NCI-H1417 (cell line): Measurements from ENCODE around the gene ZC3H7B.

Source experiments
- DNase-seq, 3 experiments: peaks; one replicate each; lab custom pipeline; 2025; lab: John Stamatoyannopoulos, UW

ZC3H7B gene

DNA sequence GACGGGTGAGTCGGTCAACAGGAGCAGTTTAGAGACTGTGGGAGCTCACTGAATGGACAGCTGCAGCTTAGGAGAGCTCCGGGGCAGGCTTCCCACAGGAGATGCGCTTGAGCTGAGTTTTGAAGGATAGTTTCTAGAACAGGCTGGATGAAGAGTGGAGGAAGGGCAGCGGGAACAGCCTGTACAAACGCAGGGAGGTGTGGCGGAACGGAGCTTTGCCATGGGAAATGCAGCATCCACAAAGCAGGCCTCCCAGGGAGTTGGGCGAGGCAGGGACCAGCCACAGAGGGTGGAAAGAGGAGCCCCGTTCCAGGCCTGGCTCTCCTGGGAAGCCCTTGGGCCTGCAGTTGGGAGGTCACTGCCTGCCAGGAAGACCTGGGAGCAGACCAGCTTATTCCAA, 53.7 kb downstream of the ZC3H7B start:
- no peak for DNase-seq

DNA sequence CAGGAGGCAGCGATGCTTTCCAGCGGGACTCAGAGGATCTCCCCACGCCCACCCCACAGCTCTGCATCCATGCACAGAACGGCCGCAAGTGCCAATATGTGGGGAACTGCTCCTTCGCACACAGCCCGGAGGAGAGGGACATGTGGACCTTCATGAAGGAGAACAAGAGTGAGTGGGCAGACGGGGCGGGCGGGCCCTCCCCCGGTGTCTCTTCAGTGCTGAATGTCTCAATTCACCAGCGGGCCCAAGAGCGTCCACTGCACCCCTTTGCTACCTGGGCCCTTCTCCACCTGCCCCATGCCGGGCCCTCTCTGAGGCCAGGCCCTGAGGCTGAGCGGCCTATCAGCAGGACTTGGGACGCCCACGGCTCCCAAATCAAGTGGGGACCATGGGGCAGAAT, 54.6 kb downstream of the ZC3H7B start:
- no peak for DNase-seq

DNA sequence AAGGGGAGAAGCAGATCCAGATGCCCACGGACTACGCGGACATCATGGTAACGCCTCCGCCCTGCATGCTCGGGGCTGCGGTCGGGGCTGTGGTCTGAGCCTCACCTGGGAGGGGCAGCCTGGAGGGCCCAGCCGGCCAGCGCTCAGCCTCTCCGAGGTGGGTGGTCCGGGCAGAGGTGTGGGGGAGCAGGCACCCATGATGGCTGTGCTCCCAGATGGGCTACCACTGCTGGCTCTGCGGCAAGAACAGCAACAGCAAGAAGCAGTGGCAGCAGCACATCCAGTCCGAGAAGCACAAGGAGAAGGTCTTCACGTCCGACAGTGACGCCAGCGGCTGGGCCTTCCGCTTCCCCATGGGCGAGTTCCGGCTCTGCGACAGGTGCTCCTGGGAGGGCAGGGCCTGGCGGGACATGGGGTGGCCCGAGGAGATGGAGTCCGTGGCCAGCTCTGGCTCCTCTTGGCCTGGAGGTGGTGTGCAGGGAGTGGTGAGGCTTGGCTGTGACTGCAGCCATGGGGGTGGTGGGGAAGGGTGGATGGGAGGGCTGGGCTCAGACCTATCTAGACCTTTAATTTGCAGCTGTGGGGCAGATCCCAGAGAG, 55.2 kb downstream of the ZC3H7B start:
- no peak for DNase-seq

DNA sequence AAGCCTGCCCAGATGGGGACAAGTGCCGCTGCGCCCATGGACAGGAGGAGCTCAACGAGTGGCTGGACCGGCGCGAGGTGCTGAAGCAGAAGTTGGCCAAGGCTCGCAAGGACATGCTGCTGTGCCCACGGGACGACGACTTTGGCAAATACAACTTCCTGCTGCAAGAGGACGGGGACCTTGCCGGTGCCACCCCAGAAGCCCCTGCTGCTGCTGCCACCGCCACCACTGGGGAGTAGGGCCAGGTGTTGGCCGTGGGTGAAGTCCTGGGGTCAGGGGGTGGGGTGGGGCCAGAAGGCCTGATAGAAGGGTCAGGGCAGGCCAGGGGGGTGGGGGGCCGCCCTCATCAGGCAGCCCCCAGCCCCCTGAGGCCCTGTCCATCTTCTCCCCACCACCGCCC, 55.9 kb downstream of the ZC3H7B start:
- no peak for DNase-seq

DNA sequence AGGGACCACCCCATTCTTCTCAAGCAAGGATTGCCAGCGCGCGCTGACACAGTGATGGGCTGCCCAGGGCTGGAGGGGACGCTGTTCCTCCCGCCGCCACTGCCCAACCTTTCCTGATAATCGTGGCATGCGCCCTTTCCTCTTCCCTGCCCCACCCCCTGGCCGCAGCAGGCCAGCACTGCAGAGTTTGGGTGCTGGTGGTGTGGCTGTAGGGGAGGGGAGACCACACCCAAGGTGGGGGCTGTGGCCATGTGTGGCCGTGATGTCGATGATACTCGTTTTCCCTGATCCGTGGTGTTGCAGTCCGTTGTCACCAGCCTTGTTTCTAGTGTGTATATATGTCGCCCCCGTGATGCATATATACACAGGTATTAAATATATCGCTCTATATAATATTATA, 57.6 kb downstream of the ZC3H7B start:
- no peak for DNase-seq

DNA sequence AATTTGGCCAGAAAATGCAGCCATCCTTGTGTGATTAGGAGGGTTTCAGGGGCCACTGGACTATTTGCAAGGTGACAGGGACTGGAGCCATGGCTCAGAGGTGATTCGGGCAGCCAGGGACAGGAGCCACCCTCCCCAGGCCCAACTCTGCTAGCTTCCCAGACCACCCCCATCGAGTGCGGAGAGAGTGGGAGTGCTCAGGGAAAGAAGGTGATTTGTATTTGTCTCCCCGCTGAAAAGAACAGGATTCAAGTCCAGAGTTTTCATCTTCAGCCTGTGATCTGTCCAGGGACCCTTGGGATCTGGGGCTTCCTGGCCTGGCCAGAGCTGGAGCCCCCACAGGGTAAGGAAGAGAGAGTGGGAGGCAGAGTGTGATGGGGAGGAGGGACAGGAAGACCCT, 58.1 kb downstream of the ZC3H7B start:
- DNase-seq, result no peak

DNA sequence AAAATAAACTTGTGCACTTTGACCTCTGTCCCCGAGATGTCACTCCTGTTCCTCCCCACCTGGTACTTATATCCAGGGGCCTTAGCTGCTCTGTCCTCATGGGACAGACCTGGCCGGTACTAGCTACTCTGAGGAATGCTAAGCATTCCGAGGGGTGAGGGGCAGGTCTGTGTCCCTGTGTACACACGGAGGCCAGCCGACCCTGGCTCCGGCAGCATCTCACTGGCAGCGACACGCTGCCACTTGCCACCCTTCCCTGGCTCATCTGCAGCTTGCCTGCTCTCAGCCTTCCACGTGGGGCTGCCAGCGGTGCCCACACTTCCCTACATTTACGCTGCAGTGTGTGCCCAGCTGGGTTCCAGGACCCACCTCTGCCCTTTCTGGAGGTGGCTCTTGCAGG, 58.8 kb downstream of the ZC3H7B start:
- DNase-seq, result no peak

DNA sequence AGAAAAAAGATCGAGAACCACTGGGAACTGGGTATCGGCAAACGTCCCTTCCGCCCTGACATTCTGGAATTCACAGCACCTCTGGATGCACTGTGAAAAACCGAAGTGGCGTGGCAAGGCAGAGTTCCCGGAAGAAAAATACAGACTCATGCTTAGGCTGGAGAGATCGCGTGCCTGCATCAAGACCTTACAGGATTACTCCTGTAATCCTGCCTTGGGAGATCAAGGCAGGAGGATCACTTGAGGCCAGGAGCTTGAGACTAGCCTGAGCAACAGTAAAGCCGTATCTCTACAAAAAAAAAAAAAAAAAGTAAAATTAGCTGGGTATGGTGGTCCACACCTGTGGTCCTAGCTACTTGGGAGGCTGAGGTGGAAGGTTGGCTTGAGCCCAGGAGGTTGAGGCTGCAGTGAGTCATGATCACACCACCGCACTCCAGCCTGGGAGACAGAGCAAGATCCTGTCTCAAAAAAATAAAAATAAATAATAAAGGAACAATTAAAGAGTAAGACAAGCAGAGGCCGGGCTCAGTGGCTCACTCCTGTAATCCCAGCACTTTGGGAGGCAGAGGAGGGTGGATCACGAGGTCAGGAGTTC, 60.5 kb downstream of the ZC3H7B start:
- no peak for DNase-seq

DNA sequence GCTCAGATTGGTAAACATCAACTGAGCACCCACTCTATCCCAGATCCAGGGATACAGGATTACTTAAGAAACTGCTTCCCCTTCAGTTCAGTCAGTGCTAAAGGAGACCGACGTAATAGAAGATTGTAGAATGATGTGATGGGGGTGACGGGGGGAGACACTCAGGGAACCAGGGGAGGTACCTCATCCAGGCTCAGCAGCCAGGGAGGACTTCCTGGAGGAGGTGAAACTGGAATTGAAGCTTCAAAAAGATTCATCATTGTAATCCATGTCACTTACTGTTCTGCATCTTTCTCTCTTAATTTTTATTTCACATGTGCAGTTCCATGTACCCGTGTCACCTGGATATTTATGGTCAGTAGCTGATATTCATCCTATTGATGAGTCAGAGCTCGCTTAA, 61.3 kb downstream of the ZC3H7B start:
- DNase-seq, result no peak

DNA sequence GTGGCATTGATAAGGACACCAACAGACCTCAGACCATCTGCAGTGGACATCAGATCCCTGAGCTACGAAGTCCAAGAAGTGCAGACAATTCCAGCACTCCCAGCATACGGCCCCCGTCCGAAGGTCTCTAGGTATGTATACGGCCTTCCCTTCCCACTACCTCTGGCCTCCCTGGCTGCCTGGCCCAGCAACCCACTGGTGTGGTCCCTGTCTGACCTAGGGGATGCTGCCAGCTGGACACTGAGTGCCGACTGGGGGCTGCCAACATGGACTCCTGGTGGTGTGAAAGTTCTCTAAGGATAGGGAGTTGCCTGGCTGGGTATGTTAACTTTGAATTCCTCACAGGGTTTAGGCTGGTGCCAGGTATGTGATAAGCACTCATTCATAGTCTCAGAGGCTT, 62.9 kb downstream of the ZC3H7B start:
- no peak for DNase-seq

DNA sequence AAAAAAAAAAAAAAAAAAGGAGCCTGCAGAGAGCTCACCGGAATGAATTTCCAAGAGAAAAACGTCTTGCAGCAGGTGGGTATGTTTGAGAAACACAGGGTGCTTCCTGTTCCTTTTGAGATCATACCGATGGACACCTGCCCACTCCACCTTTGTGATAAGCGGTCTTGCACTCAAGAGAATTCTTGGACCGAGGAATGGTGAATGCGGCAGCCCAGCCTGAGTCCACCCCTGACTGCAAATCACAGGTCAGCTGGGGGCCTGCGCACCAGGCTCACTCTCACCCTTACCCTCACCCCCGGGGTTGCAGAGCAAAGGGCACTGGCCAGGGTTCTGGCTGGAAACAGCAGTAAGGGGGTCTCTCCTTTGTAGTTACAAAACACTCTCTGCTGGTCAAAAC, 63.6 kb downstream of the ZC3H7B start:
- DNase-seq, result peak in 1 of 3 experiments; percentile 11

DNA sequence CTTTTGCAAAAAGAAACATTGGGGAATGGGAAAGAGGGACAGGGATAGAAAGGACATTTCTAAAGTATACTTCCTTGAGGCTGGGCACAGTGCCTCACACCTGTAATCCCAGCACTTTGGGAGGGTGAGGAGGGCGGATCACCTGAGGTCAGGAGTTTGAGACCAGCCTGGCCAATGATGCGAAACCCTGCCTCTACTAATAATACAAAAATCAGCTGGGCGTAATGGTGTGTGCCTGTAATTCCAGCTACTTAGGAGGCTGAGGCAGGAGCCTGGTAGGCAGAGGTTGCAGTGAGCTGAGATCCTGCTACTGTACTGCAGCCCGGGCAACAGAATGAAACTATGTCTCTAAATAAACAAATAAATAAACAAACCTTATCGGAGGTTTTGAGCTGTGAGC, 64.1 kb downstream of the ZC3H7B start:
- no peak for DNase-seq

DNA sequence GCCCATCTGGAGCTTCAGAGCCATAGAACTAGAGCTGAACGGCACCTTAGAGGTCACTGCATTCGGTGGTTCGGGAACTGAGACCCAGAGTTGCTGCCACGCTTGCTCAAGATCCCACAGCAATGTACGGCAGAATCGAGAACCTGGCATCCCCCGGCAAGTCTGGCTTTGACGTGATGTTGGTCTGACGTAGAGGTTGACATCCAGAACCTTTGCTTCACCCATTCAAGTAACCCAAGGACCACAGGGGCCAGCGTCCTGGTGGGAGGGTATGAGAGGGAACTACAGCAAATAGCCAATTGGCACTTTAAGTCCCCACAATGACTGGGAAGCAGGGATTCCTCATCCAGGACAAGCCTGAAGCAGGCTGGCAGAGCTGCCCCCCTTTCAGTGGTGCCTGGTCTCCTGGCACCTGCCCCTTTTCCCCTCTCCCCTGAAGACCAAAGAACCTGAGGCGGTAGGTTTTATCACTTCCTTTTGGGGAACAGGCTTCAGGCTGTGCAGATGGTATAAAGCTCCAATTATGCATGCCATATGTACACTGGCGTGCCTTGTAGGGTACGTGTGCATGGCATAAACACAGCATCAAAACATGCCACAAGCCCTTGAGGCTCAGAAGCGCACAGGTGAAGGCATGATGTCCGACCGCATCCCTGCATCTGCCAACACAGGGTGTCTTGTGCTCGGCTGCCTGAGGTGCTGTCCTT, 65.2 kb downstream of the ZC3H7B start:
- peak in 1 of 3 experiments; percentile 35 for DNase-seq

DNA sequence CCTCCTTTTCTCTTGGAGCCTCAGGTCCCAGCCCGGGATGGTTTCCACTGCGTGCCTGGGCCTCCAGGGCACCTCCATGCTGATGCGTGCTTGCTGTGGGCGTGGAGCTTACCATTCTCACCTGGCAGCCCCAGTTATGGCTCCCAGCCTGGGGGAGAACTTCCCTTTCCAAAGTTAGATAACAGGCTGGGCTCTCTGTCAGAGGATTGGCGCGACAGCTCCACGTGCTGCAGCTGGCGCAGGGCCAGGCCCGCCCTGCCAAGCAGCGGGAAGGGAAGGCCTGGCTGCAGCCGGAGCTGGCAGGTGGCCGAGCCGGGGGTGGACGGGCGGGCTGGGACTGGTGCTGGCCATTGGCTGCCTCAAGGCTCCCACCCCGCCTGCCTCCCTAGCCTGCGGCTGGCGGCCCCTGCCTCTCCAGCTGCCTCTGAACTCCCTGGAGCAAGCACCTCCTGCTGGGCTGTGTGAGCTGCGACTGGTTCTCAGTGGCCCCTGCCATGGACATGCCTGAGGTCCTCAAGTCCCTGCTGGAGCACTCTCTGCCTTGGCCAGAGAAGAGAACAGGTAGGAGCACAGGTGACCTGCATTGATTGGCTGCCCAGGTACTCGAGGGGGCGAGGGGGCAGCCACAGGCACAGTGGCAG, 65.8 kb downstream of the ZC3H7B start:
- peak; percentile 81 to 95 (median 89) for DNase-seq

DNA sequence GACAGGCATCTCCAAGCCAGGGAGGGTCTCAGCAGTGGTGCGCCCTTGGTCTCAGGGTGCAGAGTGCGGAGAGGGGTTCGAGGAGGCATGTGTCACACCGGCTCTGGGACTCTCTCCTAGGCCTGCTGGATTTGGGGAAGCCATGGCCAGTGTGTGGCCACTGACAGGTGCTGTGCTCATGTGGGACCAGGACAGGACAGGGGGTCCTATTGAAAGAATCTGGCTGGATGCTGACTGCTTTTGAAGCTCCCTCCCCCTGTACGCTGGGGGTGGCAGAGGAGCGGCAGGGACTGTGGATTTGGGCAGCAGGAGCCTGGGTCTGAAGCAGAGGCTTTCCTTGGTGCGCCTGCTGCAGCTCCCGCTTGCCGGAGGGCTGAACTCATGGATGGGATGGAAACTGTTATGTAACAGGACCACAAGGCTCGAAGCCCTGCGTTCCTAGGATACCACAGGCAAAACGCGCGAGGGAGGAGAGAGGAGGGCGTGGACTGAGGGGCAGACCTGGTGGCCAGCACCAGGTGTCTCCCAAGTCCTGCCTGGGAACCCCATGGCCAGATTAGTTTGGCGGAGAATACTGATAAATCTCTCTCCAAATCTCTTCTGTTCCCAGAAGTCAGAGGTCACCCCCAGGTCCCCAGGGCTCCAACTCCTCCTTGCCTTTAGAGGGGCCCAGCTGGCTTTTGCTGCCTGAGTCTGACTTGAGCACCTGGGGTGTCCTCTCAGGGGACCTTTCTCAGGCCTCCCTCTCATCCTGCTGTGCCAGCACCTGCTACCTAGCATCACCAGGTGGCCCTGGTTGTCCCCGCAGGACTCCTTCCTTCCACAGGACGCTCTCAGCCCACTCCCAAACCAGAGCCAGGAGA, 66.6 kb downstream of the ZC3H7B start:
- peak; percentile 3 to 66 (median 38) for DNase-seq

DNA sequence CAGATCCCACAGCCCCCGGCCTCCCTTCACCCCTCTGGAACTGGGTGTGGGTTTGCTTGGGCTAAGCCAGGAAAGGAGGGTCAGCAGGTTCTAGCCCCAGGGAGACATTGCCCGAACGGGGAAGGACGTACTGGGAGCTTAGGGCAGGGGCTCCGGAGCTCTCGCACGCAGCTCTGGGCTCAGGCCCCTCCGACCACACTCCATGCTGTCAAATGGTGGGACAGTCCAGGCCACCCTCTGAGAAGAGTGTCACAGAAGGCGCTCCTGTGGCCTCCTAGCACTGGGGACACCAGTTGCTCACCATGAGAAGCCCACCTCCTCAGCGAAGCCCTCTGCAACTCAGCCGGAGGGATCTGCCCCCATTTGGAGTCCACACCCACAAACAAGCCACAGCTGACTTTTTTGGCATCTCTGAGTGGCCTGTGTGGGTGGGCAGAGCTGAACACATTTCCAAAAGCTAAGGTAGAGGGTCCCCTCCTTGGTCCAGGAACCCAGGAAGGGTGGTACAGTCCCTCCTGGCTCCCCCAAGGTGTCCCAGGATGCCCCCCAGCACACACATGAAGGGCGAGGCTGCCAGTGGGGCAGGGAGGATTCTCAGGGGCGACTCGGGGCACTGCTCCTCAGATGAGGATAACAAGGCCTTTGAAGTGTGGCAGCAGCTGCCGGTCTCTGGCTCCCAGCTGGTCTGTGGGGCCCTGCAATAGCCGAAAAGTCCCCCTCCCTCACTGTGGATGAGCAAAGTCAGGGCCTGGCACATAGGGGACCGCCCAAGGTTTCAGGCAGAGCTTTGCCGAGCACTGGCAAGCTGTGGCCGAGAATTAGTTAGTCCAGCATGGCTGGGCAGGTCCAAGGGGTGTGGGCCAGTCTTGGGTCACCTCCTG, 67.5 kb downstream of the ZC3H7B start:
- peak in 1 of 3 experiments; percentile 36 for DNase-seq

DNA sequence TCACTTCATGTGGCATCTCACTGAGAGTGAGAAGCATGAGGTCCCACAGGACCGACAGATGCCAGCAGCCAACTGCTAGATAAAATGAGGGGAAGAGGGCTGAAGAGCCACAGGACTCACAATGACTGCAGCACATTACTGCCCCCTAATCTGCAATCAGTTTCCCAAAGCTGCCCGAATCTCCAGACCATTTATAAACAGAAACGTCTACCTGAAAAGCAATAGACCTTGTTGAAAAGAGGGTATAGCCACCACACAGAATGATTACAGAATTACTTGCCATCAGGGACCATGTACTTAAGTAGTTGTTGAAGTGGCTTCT, 68.1 kb downstream of the ZC3H7B start:
- no peak for DNase-seq

DNA sequence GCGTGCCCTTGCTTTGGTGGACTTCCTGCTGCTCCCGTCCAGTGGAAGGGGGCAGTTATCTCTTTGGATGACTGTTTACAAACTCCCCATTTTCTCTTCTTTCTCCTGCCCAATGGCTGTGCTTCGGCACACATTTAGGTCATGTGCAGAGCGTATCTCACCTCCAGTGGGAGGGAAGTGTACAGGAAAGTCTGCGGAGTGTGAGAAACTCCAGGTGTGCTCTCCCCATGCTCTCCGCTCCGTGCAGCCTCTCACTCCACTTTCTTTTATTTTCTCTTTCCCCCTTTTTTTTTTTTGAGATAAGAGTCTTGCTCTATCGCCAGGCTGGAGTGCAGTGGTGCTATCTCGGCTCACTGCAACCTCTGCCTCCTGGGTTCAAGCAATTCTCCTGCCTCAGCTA, 68.5 kb downstream of the ZC3H7B start:
- DNase-seq, result peak in 2 of 3 experiments; percentile 29 to 63

DNA sequence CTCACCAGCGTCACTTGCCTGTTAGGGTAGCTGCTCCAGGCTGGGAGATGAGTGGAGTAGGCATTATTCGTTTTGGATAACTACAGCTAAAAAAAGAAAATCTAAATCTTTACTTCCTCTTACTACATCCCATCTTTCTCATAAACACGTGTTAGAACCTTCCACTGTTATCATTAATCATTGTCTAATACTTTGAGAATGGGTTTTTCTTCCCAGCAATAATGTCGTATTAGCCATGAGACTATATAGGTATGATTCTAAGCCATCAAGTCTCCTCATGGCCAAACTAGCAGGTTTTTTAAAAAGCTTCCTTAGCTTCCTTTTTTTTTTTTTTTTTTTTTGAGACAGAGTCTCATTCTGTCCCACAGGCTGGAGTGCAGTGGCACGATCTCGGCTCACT, 76.5 kb downstream of the ZC3H7B start:
- no peak for DNase-seq

DNA sequence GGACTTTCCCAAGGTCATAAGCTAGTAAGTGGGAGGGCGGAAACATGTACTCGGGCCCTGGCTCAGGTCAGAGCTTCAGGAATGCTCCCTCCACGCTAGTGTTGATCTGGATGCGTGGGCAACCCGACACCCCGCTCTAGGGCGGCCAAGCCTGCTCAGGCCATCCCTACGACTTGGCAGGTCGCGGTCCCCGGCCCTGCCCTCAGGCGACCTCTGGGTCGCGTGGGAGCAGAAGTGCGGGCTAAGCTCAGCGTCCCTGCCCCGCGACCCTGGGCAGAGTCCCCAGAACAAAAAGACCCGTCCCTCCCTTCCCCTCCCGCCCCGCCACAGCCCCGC, 79.6 kb downstream of the ZC3H7B start:
- DNase-seq, result peak in 1 of 3 experiments; percentile 87

DNA sequence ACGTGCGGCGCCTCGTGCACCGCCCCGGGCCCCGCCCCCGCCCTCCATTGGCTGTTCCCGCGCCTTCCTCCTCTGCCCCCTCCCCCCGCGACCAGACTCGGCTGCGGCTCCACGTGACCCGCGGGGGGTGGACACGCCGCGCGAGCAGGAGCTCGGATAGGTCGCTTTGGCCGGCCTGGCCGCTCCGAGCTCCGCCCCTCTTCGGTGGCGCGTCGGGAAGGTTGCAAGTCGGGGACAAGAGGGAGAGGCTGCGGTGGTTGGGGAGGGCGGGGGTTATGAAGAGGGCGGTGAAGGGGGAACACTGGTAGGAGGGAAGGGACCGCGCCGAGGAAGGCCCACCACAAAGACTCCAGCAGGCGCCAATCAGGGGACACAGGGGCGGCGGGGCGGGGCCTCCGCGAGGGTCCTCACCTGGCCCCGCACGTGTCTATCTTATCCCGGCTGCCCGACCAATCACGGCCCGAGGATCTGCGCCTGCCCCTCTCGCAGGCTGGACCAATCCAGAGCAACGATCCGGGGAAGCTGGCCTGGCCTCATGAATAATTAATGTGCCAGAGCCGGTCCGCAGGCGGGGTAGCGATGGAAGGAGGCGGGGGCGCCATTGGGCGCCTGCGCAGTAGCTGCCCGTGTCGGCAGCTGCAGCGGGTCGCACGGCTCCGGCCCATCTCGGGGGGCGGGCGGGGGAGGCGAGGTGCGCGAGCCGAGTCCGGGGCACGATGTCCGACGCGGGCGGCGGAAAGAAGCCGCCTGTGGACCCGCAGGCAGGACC, 80.2 kb downstream of the ZC3H7B start, which contains the start of gene TEF:
TSS of gene TEF (plus strand) at position 614 of the 769 bp plus-strand sequence. CDS start at position 717, 103 bp downstream.
- DNase-seq, result peak; percentile 95 to 99 (median 99)
